GM12878 (cell line): ENCODE data around the gene SEMA5A. TPM values are rescaled to one million over a fixed set of nuclear protein-coding genes. Genes with fewer than 3 reads are reported as not detected.

ENCODE experiments used
- ATAC-seq: fragments of 200-7000 bp; cut with Tn5 transposase; 3 replicates; pipeline ENCODE4 v1.9.1; 2020; ENCODE audit warnings: mild to moderate bottlenecking, moderate library complexity
- BruUV-seq: library from RNA; stranded (reverse); fragments of 400-500 nt; replicated peaks from 2 replicates; lab custom pipeline; 2021; lab: Mats Ljungman, UMichigan
- CTCF ChIA-PET: fragments of 300-600 bp; sonication (Branson Sonifier 250); formaldehyde crosslinking; extraction: SDS; loops from one replicate; lab custom pipeline; 2021; ENCODE audit warnings: inconsistent platforms; lab: Yijun Ruan, JAX
- POLR2A ChIA-PET: fragments of 350-600 bp; formaldehyde crosslinking; extraction: SDS; loops from one replicate; lab custom pipeline; 2021; ENCODE audit warnings: inconsistent platforms; lab: Charles Lee
- RAD21 ChIA-PET: fragments of 300-600 bp; sonication (Branson Sonifier 250); formaldehyde crosslinking; loops from one replicate; lab custom pipeline; 2023; ENCODE audit warnings: antibody characterized with exemption; ENCODE audit not compliant: unreplicated experiment; lab: Charles Lee
- SMC1A ChIA-PET: fragments of 300-600 bp; sonication (Branson Sonifier 250); formaldehyde crosslinking; loops from one replicate; lab custom pipeline; 2023; ENCODE audit not compliant: unreplicated experiment, uncharacterized antibody; lab: Charles Lee
- DNase-seq: peaks from one replicate; pipeline ENCODE4 v3.0.0-alpha.2; 2011; ENCODE audit warnings: low read depth, low spot score
- FAIRE-seq: peaks from 3 replicates; lab custom pipeline; 2011; peaks lifted over from hg19 to GRCh38; lab: Jason Lieb, UNC
- H2AFZ ChIP-seq: 2 replicates; pipeline ENCODE4 v1.6.0; 2011; ENCODE audit warnings: low read depth, low read length, control low read depth; ENCODE audit not compliant: control insufficient read depth
- H3K27ac ChIP-seq: 2 replicates; pipeline ENCODE4 v1.5.1; 2011; ENCODE audit warnings: control low read depth; ENCODE audit not compliant: control insufficient read depth, insufficient read depth
- H3K27me3 ChIP-seq, 2 experiments: replicated peaks in 1 of 2; 2 replicates each; pipeline versions ENCODE4 v1.6.0 to v1.6.1; 2011; ENCODE audit warnings: low read length in 1 of 2; ENCODE audit not compliant: control insufficient read depth in 2 of 2, insufficient read depth in 2 of 2
- H3K36me3 ChIP-seq, 2 experiments: 2 replicates each; pipeline ENCODE4 v1.5.1; 2011; ENCODE audit warnings: low read length in 1 of 2; ENCODE audit not compliant: control insufficient read depth in 2 of 2, insufficient read depth in 2 of 2
- H3K4me1 ChIP-seq: 2 replicates; pipeline ENCODE4 v1.6.1; 2011; ENCODE audit warnings: mild to moderate bottlenecking, low read length, moderate library complexity, mixed read lengths; ENCODE audit not compliant: control insufficient read depth, insufficient read depth
- H3K4me2 ChIP-seq: 2 replicates; pipeline ENCODE4 v1.6.0; 2011; ENCODE audit warnings: control low read depth; ENCODE audit not compliant: control insufficient read depth, insufficient read depth
- H3K4me3 ChIP-seq: fragments of 200-600 bp; sonication (generic); 2 replicates; pipeline ENCODE4 v1.5.1; 2016
- H3K79me2 ChIP-seq: 2 replicates; pipeline ENCODE4 v1.6.0; 2011; ENCODE audit warnings: low read length; ENCODE audit not compliant: control insufficient read depth, insufficient read depth
- H3K9ac ChIP-seq: 2 replicates; pipeline ENCODE4 v1.8.0; 2011; ENCODE audit warnings: low read length, control low read depth, mixed read lengths; ENCODE audit not compliant: control insufficient read depth, insufficient read depth
- H3K9me3 ChIP-seq: replicated peaks from 3 replicates; pipeline ENCODE4 v1.5.1; 2011; ENCODE audit warnings: mild to moderate bottlenecking, low read length; ENCODE audit not compliant: control insufficient read depth, insufficient read depth
- H4K20me1 ChIP-seq: 2 replicates; pipeline ENCODE4 v1.6.0; 2011; ENCODE audit not compliant: control insufficient read depth, insufficient read depth
- ASH2L ChIP-seq: fragments of 300-600, 200-600 bp; sonication (generic); IDR thresholded peaks from 2 replicates; pipeline ENCODE4 v1.6.1; 2017; ENCODE audit warnings: low read depth, mild to moderate bottlenecking, borderline replicate concordance
- BRCA1 ChIP-seq: IDR thresholded peaks from 2 replicates; pipeline ENCODE4 v1.6.1; 2011; ENCODE audit warnings: low read depth, low read length, improper control_type of control experiment
- CHD4 ChIP-seq: fragments of 200-600 bp; sonication (generic); IDR thresholded peaks from 2 replicates; pipeline ENCODE4 v1.6.1; 2016; ENCODE audit warnings: mild to moderate bottlenecking
- CTCF ChIP-seq, 3 experiments: IDR thresholded peaks in 2 of 3; conservative IDR thresholded peaks in 1 of 3; 2 replicates each; pipeline ENCODE4 v1.5.1; 2011; ENCODE audit warnings: low read depth in 3 of 3, low read length in 3 of 3, mild to moderate bottlenecking in 3 of 3, control low read depth in 2 of 3, moderate library complexity in 2 of 3, inconsistent platforms in 1 of 3, mixed read lengths in 1 of 3; ENCODE audit not compliant: control insufficient read depth in 2 of 3, insufficient read depth in 1 of 3; ENCODE audit errors: extremely low read depth in 1 of 3
- E2F4 ChIP-seq: IDR thresholded peaks from 2 replicates; pipeline ENCODE4 v1.6.1; 2012; ENCODE audit warnings: low read depth, low read length, improper control_type of control experiment
- FOS ChIP-seq: IDR thresholded peaks from 3 replicates; pipeline ENCODE4 v1.6.1; 2011; ENCODE audit warnings: borderline replicate concordance; ENCODE audit not compliant: insufficient read length; ENCODE audit errors: extremely low read depth
- GABPA ChIP-seq: IDR thresholded peaks from 2 replicates; pipeline ENCODE4 v1.6.1; 2014; ENCODE audit warnings: antibody characterized with exemption, low read depth, mild to moderate bottlenecking, inconsistent platforms
- GATAD2B ChIP-seq: fragments of 450-650 bp; conservative IDR thresholded peaks from 2 replicates; pipeline ENCODE4 v1.6.1; 2017; ENCODE audit warnings: low read depth, mild to moderate bottlenecking, moderate library complexity
- IRF5 ChIP-seq: fragments of 450-650 bp; IDR thresholded peaks from 2 replicates; pipeline ENCODE4 v1.6.1; 2017; ENCODE audit warnings: borderline replicate concordance
- KLF5 ChIP-seq: fragments of 450-650 bp; IDR thresholded peaks from 2 replicates; pipeline ENCODE4 v1.6.1; 2014; ENCODE audit warnings: mild to moderate bottlenecking; ENCODE audit not compliant: partially characterized antibody
- NFYB ChIP-seq: IDR thresholded peaks from 2 replicates; pipeline ENCODE4 v1.6.1; 2011; ENCODE audit warnings: low read depth, mild to moderate bottlenecking, low read length, improper control_type of control experiment, moderate library complexity; ENCODE audit not compliant: insufficient read depth
- NR2F1 ChIP-seq: fragments of 450-650 bp; conservative IDR thresholded peaks from 2 replicates; pipeline ENCODE4 v1.6.1; 2017; ENCODE audit warnings: mild to moderate bottlenecking
- STAT1 ChIP-seq: fragments of 450-650 bp; conservative IDR thresholded peaks from 2 replicates; pipeline ENCODE4 v1.6.1; 2014; ENCODE audit warnings: antibody characterized with exemption, mild to moderate bottlenecking
- ZNF687 ChIP-seq: fragments of 450-650 bp; IDR thresholded peaks from 2 replicates; pipeline ENCODE4 v1.6.1; 2017; ENCODE audit warnings: mild to moderate bottlenecking, moderate library complexity
- WGBS: methylation state at CpG from one replicate; pipeline ENCODE4 v1.1.6; 2016; ENCODE audit warnings: low lambda C conversion rate; ENCODE audit not compliant: insufficient replicate concordance, insufficient coverage; ENCODE audit errors: missing lambda C conversion rate; 5-methylcytosine and 5-hydroxymethylcytosine counted together
- in situ Hi-C: fragments of 300-500 bp; cut with MboI; formaldehyde crosslinking; loops from 9 replicates; pipeline ENCODE4 v1.14.3; 2018; ENCODE audit warnings: mixed read lengths
- intact Hi-C: fragments of 100-400 bp; cut with micrococcal nuclease; formaldehyde crosslinking; loops from one replicate; pipeline ENCODE4 v1.14.2; 2022; ENCODE audit not compliant: unreplicated experiment
- polyA plus RNA-seq, 11 experiments: library from polyadenylated mRNA; depleted of rRNA in 4 of 11; unstranded in 6 of 11; stranded (reverse) in 5 of 11; fragments of >200 nt; fragmentation: Nextera tagmentation in 4 of 11; fragmentation: Illumina TruSeq in 1 of 11; extraction: Ambion mirVana in 4 of 11; extraction: Trizol in 1 of 11; gene quantifications; 1 replicate in 1 of 11; 2 replicates in 10 of 11; pipeline versions ENCODE4 v1.2.1 to v1.2.3, GENCODE V29; 2011 to 2016; ENCODE audit warnings: inconsistent platforms in 2 of 11, missing spikeins in 2 of 11, low read depth in 1 of 11
- total RNA-seq, 4 experiments: library from RNA; depleted of rRNA in 3 of 4; stranded (reverse); fragments of >200 nt in 3 of 4; fragmentation: Illumina TruSeq in 1 of 4; extraction: Trizol in 1 of 4; gene quantifications; 2 replicates each; pipeline versions ENCODE4 v1.2.1 to v1.2.3, GENCODE V29; 2013 to 2021

The SEMA5A gene
- total and polyA plus RNA-seq, 10 of the 15 experiments (the other 5 are each of a cell fraction or from before 2014, with no cell fraction given) = 0.03 to 2.4 (median 0.09) TPM; not detected in 1

GRCh38 chr5:9241479-9242305 lies 304.2 kb downstream of the SEMA5A start:
- H3K4me3 ChIP-seq = no peak overlapping the region
- H3K36me3 ChIP-seq = no peaks in the 10 kb centered on the region
- POLR2A ChIA-PET = interaction anchor here (0.6 kb wide), 1 partner anchor 725 kb away, joined by 5 read pairs; no protein-coding TSS in a partner anchor
- H3K9ac ChIP-seq = no peak overlapping the region
- intact Hi-C loops = no loop called here
- RAD21 ChIA-PET = no interaction called here
- in situ Hi-C loops = no loop called here
- WGBS = 50% methylated on average over 9 of the region's 9 CpGs
- ATAC-seq (no peak), FAIRE-seq (no peak), DNase-seq (no peak)
- no peaks in the 10 kb centered on the region for H3K4me1 ChIP-seq
- SMC1A ChIA-PET = no interaction called here
- H3K27me3 ChIP-seq = no peaks in the 10 kb centered on the region
- H2AFZ ChIP-seq = no peak overlapping the region
- H3K27ac ChIP-seq = no peak overlapping the region
- H3K9me3 ChIP-seq = no peaks in the 10 kb centered on the region
- CTCF ChIA-PET = no interaction called here
- no peak overlapping the region for H3K4me2 ChIP-seq
- no TSS peak for BruUV-seq
- no peaks in the 10 kb centered on the region for H4K20me1 ChIP-seq
- no peaks in the 10 kb centered on the region for H3K79me2 ChIP-seq
- no peak for TF ChIP-seq NR2F1
- no peak for TF ChIP-seq KLF5
- no peak for TF ChIP-seq IRF5
- TF ChIP-seq BRCA1 = no peak
- no peak for TF ChIP-seq NFYB
- TF ChIP-seq FOS = no peak
- no peak for TF ChIP-seq ZNF687
- no peak for TF ChIP-seq E2F4
- no peak for TF ChIP-seq CTCF (IDR thresholded peaks at IDR 0.05 in 2 of 3, conservative IDR thresholded peaks at IDR 0.05 in 1 of 3; ENCODE audit: control insufficient read depth in 2 of 3, extremely low read depth in 1 of 3, insufficient read depth in 1 of 3, low read depth in 3 of 3, low read length in 3 of 3)
- TF ChIP-seq CHD4 = no peak
- no peak for TF ChIP-seq GABPA
- no peak for TF ChIP-seq GATAD2B
- no peak for TF ChIP-seq ASH2L
- TF ChIP-seq STAT1 = no peak
